OCI-LY1 (cell line): Measurements from ENCODE around the gene MUC12.
"Not testable (repeated sequence)": the region's sequence is repeated elsewhere in the genome, so short reads cannot be mapped to it uniquely, and the experiment has no call there.

Experiments
- CTCF ChIP-seq: fragments of 200-600 bp; sonication (generic), shearing (Covaris generic); IDR thresholded peaks from 2 replicates; pipeline ENCODE4 v1.5.1; 2017; ENCODE audit warnings: mild to moderate bottlenecking, antibody characterized with exemption, low read length, moderate library complexity, mixed read lengths
- EZH2 ChIP-seq: fragments of 200-600 bp; sonication (generic), shearing (Covaris generic); IDR thresholded peaks from 2 replicates; pipeline ENCODE4 v1.8.0; 2017; ENCODE audit warnings: borderline replicate concordance, mixed run types, mild to moderate bottlenecking, antibody characterized with exemption, low read length, moderate library complexity, mixed read lengths

GRCh38 chr7:100923616-100924015, 45.7 kb upstream of the MUC12 start:
- TF ChIP-seq CTCF, EZH2: not testable (repeated sequence)
